ENCODE measurements around the gene ALG14.

DNA sequence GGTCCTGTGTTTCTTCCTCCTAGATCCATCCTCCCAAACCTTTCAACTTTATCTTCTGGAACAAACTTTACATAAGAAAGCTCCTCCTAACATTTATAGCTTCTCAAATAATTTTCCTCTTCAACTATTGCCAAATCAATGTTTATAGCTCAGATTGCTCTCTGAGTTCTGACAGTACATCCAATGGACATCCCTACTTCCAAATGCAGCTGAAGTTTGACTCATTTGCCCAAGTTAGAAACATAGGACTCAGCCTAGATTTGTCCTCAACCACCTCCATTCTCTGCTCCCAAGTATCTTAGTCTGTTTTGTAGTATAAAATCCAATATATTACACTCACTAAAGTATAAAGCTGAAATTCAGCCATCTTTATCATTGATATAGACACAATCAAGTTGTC lies 62.6 kb downstream of the ALG14 start:
- no peak for TF ChIP-seq SPI1 (IDR thresholded peaks at IDR 0.05; ENCODE audit: borderline replicate concordance, low read depth)
- TF ChIP-seq, protein P1, sequence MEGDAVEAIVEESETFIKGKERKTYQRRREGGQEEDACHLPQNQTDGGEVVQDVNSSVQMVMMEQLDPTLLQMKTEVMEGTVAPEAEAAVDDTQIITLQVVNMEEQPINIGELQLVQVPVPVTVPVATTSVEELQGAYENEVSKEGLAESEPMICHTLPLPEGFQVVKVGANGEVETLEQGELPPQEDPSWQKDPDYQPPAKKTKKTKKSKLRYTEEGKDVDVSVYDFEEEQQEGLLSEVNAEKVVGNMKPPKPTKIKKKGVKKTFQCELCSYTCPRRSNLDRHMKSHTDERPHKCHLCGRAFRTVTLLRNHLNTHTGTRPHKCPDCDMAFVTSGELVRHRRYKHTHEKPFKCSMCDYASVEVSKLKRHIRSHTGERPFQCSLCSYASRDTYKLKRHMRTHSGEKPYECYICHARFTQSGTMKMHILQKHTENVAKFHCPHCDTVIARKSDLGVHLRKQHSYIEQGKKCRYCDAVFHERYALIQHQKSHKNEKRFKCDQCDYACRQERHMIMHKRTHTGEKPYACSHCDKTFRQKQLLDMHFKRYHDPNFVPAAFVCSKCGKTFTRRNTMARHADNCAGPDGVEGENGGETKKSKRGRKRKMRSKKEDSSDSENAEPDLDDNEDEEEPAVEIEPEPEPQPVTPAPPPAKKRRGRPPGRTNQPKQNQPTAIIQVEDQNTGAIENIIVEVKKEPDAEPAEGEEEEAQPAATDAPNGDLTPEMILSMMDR (IDR thresholded peaks at IDR 0.05; ENCODE audit: insufficient read depth, low read length), result no peak
- TF ChIP-seq POLR2AphosphoS5 (IDR thresholded peaks at IDR 0.05; ENCODE audit: low read depth), result no peak
- no peak for TF ChIP-seq GABPA (IDR thresholded peaks at IDR 0.05; ENCODE audit: low read depth)
- TF ChIP-seq, protein P2, sequence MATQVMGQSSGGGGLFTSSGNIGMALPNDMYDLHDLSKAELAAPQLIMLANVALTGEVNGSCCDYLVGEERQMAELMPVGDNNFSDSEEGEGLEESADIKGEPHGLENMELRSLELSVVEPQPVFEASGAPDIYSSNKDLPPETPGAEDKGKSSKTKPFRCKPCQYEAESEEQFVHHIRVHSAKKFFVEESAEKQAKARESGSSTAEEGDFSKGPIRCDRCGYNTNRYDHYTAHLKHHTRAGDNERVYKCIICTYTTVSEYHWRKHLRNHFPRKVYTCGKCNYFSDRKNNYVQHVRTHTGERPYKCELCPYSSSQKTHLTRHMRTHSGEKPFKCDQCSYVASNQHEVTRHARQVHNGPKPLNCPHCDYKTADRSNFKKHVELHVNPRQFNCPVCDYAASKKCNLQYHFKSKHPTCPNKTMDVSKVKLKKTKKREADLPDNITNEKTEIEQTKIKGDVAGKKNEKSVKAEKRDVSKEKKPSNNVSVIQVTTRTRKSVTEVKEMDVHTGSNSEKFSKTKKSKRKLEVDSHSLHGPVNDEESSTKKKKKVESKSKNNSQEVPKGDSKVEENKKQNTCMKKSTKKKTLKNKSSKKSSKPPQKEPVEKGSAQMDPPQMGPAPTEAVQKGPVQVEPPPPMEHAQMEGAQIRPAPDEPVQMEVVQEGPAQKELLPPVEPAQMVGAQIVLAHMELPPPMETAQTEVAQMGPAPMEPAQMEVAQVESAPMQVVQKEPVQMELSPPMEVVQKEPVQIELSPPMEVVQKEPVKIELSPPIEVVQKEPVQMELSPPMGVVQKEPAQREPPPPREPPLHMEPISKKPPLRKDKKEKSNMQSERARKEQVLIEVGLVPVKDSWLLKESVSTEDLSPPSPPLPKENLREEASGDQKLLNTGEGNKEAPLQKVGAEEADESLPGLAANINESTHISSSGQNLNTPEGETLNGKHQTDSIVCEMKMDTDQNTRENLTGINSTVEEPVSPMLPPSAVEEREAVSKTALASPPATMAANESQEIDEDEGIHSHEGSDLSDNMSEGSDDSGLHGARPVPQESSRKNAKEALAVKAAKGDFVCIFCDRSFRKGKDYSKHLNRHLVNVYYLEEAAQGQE (IDR thresholded peaks at IDR 0.05; ENCODE audit: insufficient replicate concordance, low read depth), result no peak
